HG03066 (cell line): ENCODE measurements around the gene SLC38A3.

Experiments
- ATAC-seq: cut with Tn5 transposase; IDR thresholded peaks from one replicate; pipeline ENCODE4 v1.9.1; 2021; ENCODE audit warnings: low read depth; ENCODE audit not compliant: unreplicated experiment

The SLC38A3 gene

GRCh38 chr3:50168791-50169190 is 36.3 kb upstream of the SLC38A3 start:
- ATAC-seq = no peak

DNA sequence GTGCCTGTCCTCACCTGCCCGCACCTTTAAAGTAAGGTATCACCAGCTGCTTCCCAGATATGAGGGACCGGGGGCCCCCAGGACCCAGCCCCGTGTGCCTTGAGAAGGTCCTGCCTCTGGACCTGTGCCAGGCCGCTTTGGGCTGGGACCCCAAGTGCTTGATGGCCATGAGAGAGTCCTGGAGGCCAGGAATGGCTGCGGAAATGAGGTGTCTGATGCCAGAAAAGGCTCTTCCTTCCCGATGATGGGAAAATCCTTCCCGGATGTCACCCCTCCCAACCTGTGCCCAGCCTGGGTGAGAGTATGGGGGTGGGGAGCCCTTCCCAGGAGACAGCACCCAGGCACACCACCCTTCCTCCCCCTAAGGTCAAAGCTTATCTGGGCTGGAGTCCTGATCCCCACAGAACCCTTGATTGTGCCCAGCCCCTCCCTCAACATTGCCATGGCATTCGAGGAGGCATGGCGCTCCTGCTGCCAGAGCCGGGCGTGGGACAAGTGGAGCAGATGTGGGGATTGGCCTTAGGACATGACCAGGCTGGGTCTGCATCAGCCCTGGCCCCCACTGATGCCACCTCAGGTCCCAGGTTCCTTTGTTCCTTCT is 35.7 kb upstream of the SLC38A3 start:
- ATAC-seq = no peak

- ATAC-seq = no peak
Measured at GRCh38 chr3:50169858-50170257, 35.2 kb upstream of the SLC38A3 start.

GRCh38 chr3:50170689-50171088 is 34.4 kb upstream of the SLC38A3 start:
- ATAC-seq = no peak

GRCh38 chr3:50171540-50172301 is 33.4 kb upstream of the SLC38A3 start:
- no peak for ATAC-seq

GRCh38 chr3:50172626-50173220 is 32.3 kb upstream of the SLC38A3 start:
- ATAC-seq = no peak

DNA sequence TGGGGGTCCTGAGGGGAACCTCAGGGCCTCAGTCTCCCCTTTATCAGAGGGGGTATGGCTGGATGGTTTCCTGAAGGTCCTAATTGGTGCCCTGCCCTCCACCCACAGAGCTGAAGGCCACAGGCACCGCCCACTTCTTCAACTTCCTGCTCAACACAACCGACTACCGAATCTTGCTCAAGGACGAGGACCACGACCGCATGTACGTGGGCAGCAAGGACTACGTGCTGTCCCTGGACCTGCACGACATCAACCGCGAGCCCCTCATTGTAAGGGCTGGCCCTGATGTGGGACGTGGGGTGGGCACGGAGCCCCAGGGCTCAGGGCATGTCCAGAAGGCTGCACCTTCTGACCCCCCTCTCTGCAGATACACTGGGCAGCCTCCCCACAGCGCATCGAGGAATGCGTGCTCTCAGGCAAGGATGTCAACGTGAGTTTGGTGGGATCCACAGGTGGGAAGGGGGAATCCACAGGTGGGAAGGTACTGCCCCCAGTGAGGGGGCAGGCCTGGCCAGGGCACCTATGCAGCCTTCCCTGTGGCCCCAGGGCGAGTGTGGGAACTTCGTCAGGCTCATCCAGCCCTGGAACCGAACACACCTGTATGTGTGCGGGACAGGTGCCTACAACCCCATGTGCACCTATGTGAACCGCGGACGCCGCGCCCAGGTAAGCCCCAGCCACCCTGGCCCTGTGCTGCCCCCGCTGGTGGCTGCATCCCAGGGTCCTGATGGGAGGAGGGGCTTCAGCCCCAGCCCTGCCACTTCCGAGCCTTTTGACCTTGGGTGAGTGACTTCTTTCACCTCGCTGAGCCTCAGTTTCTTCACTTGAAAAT is 31.2 kb upstream of the SLC38A3 start:
- no peak for ATAC-seq

GRCh38 chr3:50174517-50174895 is 30.6 kb upstream of the SLC38A3 start:
- ATAC-seq = no peak

DNA sequence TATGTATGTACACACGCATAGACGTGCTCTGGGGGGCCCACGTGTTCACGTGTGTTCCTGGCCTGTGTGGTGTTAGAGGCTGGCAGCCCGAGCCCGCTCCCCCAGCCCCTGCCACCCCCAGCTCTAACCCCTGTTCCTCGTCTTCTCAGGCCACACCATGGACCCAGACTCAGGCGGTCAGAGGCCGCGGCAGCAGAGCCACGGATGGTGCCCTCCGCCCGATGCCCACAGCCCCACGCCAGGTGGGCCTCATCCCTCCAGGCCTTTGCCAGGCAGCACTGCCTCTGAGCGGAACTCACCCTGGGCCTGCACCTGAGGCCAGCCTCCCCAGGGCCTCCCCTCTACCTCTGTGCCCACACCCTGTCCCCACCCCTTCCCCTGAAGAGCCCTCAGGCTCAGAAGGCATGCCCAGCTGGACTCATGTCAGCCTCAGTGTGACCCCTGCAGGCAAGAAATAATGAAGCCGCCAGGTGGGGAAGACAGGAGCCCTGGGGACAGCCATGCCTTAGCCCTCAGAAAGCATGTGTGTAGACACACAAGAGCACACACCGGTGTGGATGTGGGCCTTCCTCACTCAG is 30.0 kb upstream of the SLC38A3 start:
- no peak for ATAC-seq

DNA sequence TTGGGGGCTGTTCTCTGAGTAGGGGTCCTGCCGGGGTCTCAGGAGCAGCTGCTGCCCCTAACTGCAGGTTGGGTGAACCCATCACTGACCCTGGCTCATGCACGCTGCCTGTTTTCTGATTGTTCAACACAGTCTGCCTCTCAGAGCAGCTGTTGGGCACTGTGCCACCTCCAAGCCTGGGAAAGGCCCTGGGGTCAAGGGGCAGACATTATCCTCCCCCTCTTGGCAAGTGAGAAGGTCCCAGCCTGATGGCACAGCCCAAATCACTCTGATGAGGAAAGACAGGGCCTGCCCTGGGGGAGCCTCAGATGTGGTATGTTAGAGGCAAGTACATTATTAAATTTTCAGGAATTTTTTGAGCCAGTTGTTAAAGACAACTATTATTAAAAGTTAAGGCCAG is 27.7 kb upstream of the SLC38A3 start:
- no peak for ATAC-seq

GRCh38 chr3:50179710-50180109 is 25.4 kb upstream of the SLC38A3 start:
- no peak for ATAC-seq

DNA sequence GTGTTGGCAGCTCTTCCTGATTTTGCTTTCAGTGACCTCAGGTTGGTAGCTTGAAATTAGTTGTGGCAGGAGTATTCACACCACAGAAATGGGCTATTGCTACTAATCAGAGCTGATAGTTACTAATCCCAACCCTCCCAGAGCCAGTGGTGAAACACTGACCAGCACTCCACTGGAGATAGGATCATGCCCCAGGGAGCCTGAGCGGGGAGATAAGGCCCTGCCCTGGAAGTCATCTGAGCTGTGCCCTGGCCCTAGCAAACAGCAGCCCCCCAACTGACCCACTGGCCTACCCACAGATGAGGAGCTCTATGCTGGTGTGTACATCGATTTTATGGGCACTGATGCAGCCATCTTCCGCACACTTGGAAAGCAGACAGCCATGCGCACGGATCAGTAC is 23.1 kb upstream of the SLC38A3 start:
- ATAC-seq = no peak

GRCh38 chr3:50182533-50183099 is 22.5 kb upstream of the SLC38A3 start:
- no peak for ATAC-seq

- no peak for ATAC-seq
Measured at GRCh38 chr3:50183755-50184154, 21.3 kb upstream of the SLC38A3 start.

DNA sequence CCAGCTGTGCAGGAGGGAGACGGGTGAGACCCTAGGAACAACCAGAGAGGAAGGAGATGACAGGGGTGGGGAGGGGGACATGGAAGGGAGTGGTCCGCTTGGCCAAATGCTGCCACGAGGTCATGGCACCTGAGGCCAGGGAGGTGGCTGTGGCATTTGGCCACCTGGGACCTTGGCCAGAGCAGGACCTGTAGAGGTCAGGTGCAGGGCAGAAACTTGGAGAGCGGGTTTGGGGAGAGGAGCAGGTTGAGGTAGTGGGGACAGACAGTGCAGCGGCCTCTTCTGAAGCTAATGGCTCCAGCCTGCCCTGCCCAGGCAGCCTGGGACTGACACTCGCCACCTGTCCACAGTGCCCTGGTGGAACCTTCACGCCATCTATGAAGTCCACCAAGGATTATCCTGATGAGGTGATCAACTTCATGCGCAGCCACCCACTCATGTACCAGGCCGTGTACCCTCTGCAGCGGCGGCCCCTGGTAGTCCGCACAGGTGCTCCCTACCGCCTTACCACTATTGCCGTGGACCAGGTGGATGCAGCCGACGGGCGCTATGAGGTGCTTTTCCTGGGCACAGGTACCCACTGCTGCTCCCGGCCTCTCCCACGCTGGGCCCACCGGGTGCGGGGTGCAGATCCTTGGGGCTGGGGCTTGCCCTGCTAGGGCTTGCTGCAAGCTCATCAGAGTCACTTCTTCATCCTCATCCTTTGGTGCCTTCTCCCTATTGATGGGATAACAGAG is 20.7 kb upstream of the SLC38A3 start:
- no peak for ATAC-seq

GRCh38 chr3:50185230-50185629 is 19.8 kb upstream of the SLC38A3 start:
- no peak for ATAC-seq

DNA sequence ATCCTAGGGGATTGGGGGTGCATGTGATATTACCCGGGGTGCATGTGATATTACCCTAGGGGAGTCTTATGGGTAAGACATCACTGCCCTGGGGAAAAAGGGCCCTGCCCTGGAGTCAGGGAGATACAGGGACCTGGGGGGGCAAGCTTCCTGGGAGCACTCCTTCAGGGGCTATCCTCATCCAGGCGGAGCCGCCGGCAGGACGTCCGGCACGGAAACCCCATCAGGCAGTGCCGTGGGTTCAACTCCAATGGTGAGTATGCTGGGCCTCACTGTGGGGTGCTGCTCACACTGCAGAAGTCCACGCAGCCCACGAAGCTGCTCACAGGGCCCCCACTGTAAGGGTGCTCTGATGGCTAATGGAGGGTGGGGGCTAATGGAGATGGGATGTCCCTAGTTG is 19.0 kb upstream of the SLC38A3 start:
- ATAC-seq = no peak

- ATAC-seq = no peak
Measured at GRCh38 chr3:50187750-50188149, 17.3 kb upstream of the SLC38A3 start.

GRCh38 chr3:50189274-50189673 is 15.8 kb upstream of the SLC38A3 start:
- ATAC-seq = no peak

- ATAC-seq = no peak
Measured at GRCh38 chr3:50189989-50190388, 15.1 kb upstream of the SLC38A3 start.
